Left ventricle myocardium inferior (tissue), 1 donor: Measurements from ENCODE around the gene KANK3. TPM values are rescaled to one million over a fixed set of nuclear protein-coding genes. Genes with fewer than 3 reads are reported as not detected.
"Not testable (repeated sequence)": the region's sequence is repeated elsewhere in the genome, so short reads cannot be mapped to it uniquely, and the experiment has no call there.

Experiments used
- DNase-seq: peaks from one replicate; pipeline ENCODE4 v3.0.0-alpha.2; 2020
- H3K27ac ChIP-seq: fragments of 200-600 bp; replicated peaks from 2 replicates; pipeline ENCODE4 v1.8.0; 2021
- H3K27me3 ChIP-seq: fragments of 200-600 bp; 2 replicates; pipeline ENCODE4 v1.8.0; 2021; ENCODE audit warnings: low read depth
- H3K36me3 ChIP-seq: fragments of 200-600 bp; 2 replicates; pipeline ENCODE4 v1.8.0; 2021
- H3K4me1 ChIP-seq: fragments of 200-600 bp; 2 replicates; pipeline ENCODE4 v1.8.0; 2021
- H3K4me3 ChIP-seq: fragments of 200-600 bp; 2 replicates; pipeline ENCODE4 v1.8.0; 2021; ENCODE audit warnings: mild to moderate bottlenecking, moderate library complexity
- H3K9me3 ChIP-seq: fragments of 200-600 bp; replicated peaks from 2 replicates; pipeline ENCODE4 v1.8.0; 2021
- CTCF ChIP-seq: fragments of 200-600 bp; IDR thresholded peaks from 2 replicates; pipeline ENCODE4 v1.8.0; 2021; ENCODE audit warnings: antibody characterized with exemption, mild to moderate bottlenecking, borderline replicate concordance
- intact Hi-C: fragments of 100-400 bp; cut with micrococcal nuclease; formaldehyde crosslinking; loops from one replicate; pipeline ENCODE4 v1.11.0; 2022
- total RNA-seq: library from RNA; stranded (reverse); fragmentation: NEBNext Ultra II Directional; extraction: Animal tissue kit (Norgen Biotek cat#: 25700); gene quantifications from one replicate; pipeline ENCODE4 v1.2.1, GENCODE V29; 2021
- donor health status: DM: no; HTN: yes; CAD: no; lungs with severe emphysema.

Gene KANK3
- total RNA-seq, 1 donor from 2014 or later: 19.9 TPM

- intact Hi-C loops: no loop called here
Measured at GRCh38 chr19:8361921-8362793, 19.1 kb upstream of the KANK3 start.

GRCh38 chr19:8360196-8360595 lies 17.1 kb upstream of the KANK3 start:
- TF ChIP-seq CTCF: no peak
- Histone ChIP-seq H3K36me3 (no peaks in the 10 kb centered on the region), H3K4me1 (peaks cover 46% of the 10 kb centered on the region), H3K4me3 (no peak overlapping the region), H3K27ac (no peak overlapping the region), H3K9me3 (peaks cover 8% of the 10 kb centered on the region), H3K27me3 (no peaks in the 10 kb centered on the region)
- DNase-seq: no peak
- intact Hi-C loops: no loop called here

More at GRCh38 chr19:8361921-8362793, 19.1 kb upstream of the KANK3 start:
- DNase-seq: peak; percentile 93
- Histone ChIP-seq H3K9me3 (no peaks in the 10 kb centered on the region), H3K4me3 (peak overlapping the region; percentile 80), H3K4me1 (peaks cover 62% of the 10 kb centered on the region), H3K36me3 (no peaks in the 10 kb centered on the region), H3K27me3 (no peaks in the 10 kb centered on the region), H3K27ac (peak overlapping the region; percentile 92)
- TF ChIP-seq CTCF: no peak

GRCh38 chr19:8358948-8359347 lies 15.9 kb upstream of the KANK3 start:
- intact Hi-C loops: loop anchor here (5.0 kb wide), 1 partner anchor 38 kb away; no protein-coding TSS in a partner anchor
- no peak overlapping the region for H3K27ac ChIP-seq
- peaks cover 42% of the 10 kb centered on the region for H3K4me1 ChIP-seq
- no peak overlapping the region for H3K4me3 ChIP-seq
- no peaks in the 10 kb centered on the region for H3K27me3 ChIP-seq
- no peaks in the 10 kb centered on the region for H3K36me3 ChIP-seq
- TF ChIP-seq CTCF: no peak
- DNase-seq: no peak
- H3K9me3 ChIP-seq: peaks cover 8% of the 10 kb centered on the region

GRCh38 chr19:8357007-8357521 lies 14.0 kb upstream of the KANK3 start:
- H3K9me3 ChIP-seq: peaks cover 8% of the 10 kb centered on the region
- TF ChIP-seq CTCF: no peak
- H3K27ac ChIP-seq: no peak overlapping the region
- DNase-seq: no peak
- no peaks in the 10 kb centered on the region for H3K27me3 ChIP-seq
- H3K4me3 ChIP-seq: no peak overlapping the region
- intact Hi-C loops: loop anchor here (5.0 kb wide), 1 partner anchor 40 kb away; no protein-coding TSS in a partner anchor
- H3K4me1 ChIP-seq: peaks cover 42% of the 10 kb centered on the region
- H3K36me3 ChIP-seq: no peaks in the 10 kb centered on the region

- H3K27me3 ChIP-seq: no peaks in the 10 kb centered on the region
- intact Hi-C loops: loop anchor here (5.0 kb wide), 1 partner anchor 41 kb away; no protein-coding TSS in a partner anchor
- no peak for DNase-seq
- H3K36me3 ChIP-seq: no peaks in the 10 kb centered on the region
- no peak overlapping the region for H3K27ac ChIP-seq
- no peak overlapping the region for H3K4me3 ChIP-seq
- no peak for TF ChIP-seq CTCF
- H3K9me3 ChIP-seq: peaks cover 8% of the 10 kb centered on the region
- peaks cover 32% of the 10 kb centered on the region for H3K4me1 ChIP-seq
Measured at GRCh38 chr19:8355631-8356402, 12.8 kb upstream of the KANK3 start.

- DNase-seq, intact Hi-C loops, H3K27me3 ChIP-seq, H3K36me3 ChIP-seq, H3K27ac ChIP-seq, H3K9me3 ChIP-seq: not testable (repeated sequence)
- H3K4me1 ChIP-seq: peaks cover 46% of the 10 kb centered on the region
- peak overlapping the region; percentile 36 for H3K4me3 ChIP-seq
Measured at GRCh38 chr19:8352845-8353244, 9.8 kb upstream of the KANK3 start.
